Suprapubic skin (tissue), 4 donors: ENCODE results near the gene LNX2.

ENCODE experiments used
- POLR2A ChIP-seq, 2 donors: fragments of 450-650 bp; IDR thresholded peaks; one replicate each; pipeline ENCODE4 v1.6.1; 2017; ENCODE audit warnings: antibody characterized with exemption in 2 of 2, mild to moderate bottlenecking in 2 of 2, moderate library complexity in 2 of 2
- POLR2AphosphoS5 ChIP-seq, 3 donors: sonication (generic); formaldehyde crosslinking; IDR thresholded peaks; one replicate each; pipeline ENCODE4 v1.6.1; 2017; ENCODE audit warnings: antibody characterized with exemption in 3 of 3

DNA sequence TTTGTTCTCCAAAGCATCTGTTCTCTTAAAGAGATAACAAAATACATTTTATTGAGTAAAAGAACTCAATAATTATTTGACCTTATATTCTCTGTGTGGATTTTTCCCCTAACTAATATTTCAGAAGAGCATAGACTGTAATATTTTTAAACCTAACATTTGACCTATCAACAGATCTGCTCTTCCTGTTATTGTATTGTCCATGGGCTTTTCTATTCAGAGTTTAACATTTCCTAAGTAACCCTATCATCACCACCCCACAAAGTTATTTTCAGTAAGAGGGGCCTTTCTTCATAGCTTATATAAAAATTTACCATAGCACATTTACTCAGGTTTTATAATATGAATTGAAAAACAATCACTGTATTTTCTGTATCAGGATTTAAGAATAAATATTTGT is 18.9 kb upstream of the LNX2 start:
- TF ChIP-seq POLR2AphosphoS5 (IDR thresholded peaks at IDR 0.05) (no peak), POLR2A (IDR thresholded peaks at IDR 0.05) (no peak)
